GM12864 (cell line): Measurements from ENCODE around the gene ESR1.

Experiments used
- DNase-seq: peaks from one replicate; pipeline ENCODE4 v3.0.0-alpha.2; 2011; ENCODE audit warnings: low read depth
- H3K4me3 ChIP-seq: 2 replicates; pipeline ENCODE4 v1.5.1; 2011; ENCODE audit warnings: mild to moderate bottlenecking, low read depth, low read length, control low read depth
- CTCF ChIP-seq: IDR thresholded peaks from 2 replicates; pipeline ENCODE4 v1.5.1; 2011; ENCODE audit warnings: low read depth, mild to moderate bottlenecking, moderate library complexity, low read length, control low read depth, inconsistent platforms; ENCODE audit errors: missing control alignments

Gene ESR1

DNA sequence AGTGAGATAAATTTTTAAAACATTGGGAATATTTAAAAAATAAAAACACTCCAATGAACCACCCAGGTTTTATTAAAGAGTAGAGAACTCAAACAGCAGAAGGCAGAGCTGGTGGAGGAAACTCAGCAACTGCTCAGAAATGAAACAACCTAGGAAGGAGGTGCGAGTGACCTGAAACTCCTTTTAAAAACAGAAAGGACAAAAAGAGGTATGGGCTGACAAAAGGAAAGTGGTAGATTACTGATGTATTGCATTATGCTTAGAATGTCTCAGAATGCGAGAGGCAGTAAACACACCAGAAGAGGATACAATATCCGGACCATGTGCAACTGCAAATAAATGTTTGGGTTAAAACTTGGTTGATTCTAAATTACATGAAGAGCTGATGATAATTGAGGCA is 97.6 kb downstream of the ESR1 start:
- H3K4me3 ChIP-seq, result no peak overlapping the region
- TF ChIP-seq CTCF, result no peak
- DNase-seq, result no peak

- H3K4me3 ChIP-seq, result no peak overlapping the region
- TF ChIP-seq CTCF, result no peak
- DNase-seq, result no peak
Measured at GRCh38 chr6:151905854-151906253, 98.4 kb downstream of the ESR1 start.

GRCh38 chr6:151911401-151911800 is 103.9 kb downstream of the ESR1 start:
- no peak overlapping the region for H3K4me3 ChIP-seq
- no peak for DNase-seq
- TF ChIP-seq CTCF, result no peak

DNA sequence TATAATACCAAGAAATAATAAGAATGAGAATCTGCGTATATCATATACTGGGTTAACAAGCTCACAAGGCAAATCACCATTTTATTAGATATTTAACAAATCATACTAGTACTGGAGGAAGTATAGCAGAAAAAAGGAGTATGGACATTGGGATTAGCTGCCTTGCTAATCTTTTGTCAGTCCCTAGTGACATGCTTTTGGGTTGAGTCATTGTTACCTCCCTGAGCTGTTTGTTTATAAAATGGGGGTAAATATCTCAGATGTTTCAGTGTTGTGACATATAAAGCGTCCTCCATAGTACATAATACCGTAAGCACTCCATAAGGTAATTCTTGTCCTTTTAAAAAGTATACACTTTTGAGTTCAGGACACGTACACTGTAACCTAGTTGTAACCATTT is 107.0 kb downstream of the ESR1 start:
- H3K4me3 ChIP-seq, result no peak overlapping the region
- no peak for DNase-seq
- TF ChIP-seq CTCF, result no peak

- no peak for TF ChIP-seq CTCF
Measured at GRCh38 chr6:151916075-151916474, 108.6 kb downstream of the ESR1 start.

DNA sequence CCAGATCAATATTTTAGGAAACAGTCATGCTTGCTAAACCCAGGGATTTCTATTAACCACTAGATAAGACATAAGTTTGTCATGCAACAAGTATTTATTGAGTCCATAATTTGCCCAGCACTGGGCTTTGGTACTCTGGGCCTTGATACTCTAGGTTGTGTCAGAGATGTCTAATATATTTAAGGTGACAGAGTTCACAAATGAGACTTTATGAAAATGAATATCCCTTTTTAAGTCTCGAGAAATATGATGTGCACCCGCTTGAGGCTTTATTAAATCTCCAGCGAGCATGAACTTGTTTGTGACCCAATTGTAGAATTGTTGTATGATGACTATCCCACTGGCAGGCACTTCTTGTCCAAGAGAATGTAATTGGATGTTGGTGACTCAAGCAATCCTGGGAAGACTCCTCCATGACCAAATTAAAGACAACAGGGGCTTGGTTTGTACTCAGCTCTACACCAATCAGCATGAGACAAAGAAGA is 109.2 kb downstream of the ESR1 start:
- DNase-seq, result no peak
- no peak overlapping the region for H3K4me3 ChIP-seq
- no peak for TF ChIP-seq CTCF

More at GRCh38 chr6:151916075-151916474, 108.6 kb downstream of the ESR1 start:
- no peak overlapping the region for H3K4me3 ChIP-seq
- no peak for DNase-seq

- TF ChIP-seq CTCF, result no peak
- H3K4me3 ChIP-seq, result no peak overlapping the region
- no peak for DNase-seq
Measured at GRCh38 chr6:151917531-151918329, 110.2 kb downstream of the ESR1 start.
